GM12872 (cell line): ENCODE measurements around the gene FAM20C.

Source experiments
- TF ChIP-seq, protein P1 (sequence below): IDR thresholded peaks from 3 replicates; pipeline ENCODE4 v1.5.1; 2011; ENCODE audit warnings: low read depth, mild to moderate bottlenecking, low read length, moderate library complexity; ENCODE audit not compliant: insufficient read depth

The FAM20C gene

DNA sequence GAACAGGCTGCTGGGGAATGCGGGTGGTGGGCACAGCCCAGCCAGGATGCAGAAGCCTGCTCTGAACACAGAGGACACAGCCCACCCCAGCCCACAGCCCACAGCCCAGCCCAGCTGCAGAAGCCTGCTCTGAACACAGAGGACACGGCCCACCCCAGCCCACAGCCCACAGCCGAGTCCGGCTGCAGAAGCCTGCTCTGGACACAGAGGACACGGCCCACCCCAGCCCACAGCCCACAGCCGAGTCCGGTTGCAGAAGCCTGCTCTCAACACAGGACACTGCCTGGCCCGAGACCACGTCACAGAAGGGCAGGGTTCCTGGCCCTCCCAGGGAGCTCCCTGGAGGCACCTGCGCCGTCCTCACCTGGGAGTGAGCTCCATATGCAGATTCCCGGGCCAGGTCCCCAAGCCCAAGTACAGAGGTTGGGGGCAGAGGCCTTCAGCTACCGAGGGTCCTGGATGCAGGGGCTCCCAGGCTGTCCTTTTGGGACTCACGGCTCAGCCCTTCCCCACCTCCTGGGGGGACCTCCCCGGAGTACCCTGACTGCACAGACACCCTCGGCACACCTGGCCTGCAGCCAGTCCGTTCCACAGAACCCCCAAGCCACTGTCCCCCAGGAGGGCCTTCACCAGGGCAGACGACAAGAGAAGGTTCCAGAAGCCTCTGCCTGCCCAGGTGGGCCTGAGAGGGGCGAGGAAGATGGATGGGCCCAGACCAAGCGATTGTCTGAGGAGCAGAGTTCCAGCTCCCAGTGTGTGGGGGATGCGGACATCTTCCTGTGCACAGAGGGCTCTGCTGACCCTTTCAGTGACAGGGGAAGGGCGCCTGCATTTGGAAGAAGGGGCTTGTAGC lies 73.9 kb downstream of the FAM20C start:
- TF ChIP-seq, protein P1, sequence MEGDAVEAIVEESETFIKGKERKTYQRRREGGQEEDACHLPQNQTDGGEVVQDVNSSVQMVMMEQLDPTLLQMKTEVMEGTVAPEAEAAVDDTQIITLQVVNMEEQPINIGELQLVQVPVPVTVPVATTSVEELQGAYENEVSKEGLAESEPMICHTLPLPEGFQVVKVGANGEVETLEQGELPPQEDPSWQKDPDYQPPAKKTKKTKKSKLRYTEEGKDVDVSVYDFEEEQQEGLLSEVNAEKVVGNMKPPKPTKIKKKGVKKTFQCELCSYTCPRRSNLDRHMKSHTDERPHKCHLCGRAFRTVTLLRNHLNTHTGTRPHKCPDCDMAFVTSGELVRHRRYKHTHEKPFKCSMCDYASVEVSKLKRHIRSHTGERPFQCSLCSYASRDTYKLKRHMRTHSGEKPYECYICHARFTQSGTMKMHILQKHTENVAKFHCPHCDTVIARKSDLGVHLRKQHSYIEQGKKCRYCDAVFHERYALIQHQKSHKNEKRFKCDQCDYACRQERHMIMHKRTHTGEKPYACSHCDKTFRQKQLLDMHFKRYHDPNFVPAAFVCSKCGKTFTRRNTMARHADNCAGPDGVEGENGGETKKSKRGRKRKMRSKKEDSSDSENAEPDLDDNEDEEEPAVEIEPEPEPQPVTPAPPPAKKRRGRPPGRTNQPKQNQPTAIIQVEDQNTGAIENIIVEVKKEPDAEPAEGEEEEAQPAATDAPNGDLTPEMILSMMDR = no peak

DNA sequence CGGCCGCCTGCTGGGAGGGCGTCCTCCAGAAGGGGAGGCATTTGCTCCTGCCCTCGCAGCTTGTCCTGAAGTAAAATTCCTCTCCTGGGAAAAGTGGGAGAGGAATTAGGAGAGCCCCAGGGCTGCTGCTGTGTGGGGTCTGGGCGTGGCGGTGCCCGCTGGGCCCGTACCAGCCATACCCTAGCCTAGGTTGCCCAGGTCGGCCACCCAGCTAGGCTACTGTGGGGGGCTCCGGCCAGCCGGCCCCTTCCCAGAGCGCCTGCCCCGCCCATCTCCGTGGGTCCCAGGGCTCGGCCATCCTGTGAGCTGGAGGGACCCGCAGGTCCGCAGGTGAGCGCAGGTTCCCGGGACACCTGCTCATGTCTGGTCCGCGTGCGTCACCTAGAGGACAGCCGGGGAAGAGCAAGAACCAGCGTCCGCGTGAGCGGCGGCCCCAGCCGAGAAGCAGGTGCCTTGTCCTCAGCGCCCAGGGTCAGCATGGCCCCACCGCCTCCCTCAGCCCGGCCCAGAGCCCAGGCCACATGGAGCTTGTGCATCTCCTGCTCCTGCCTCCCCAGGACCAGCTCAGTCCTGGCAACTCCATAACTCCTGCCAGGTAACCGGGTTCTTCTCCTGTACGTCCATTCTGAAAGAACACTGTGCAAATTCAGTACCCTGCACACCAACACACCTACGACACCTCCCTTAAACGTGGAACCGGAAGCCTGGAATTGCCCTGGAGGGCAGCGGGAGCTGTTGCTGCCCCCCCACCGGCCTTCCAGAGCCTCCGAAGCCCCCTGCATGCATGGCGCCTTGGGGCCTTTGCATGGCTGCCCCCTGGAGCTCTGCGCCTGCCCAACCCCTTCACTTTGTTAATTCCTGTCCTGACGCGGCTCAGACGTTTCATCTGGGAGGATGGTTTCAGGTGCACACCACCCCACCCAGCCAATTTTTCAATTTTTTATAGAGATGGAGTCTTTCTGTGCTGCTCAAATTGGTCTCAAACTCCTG lies 74.8 kb downstream of the FAM20C start:
- TF ChIP-seq, protein P1 = no peak

DNA sequence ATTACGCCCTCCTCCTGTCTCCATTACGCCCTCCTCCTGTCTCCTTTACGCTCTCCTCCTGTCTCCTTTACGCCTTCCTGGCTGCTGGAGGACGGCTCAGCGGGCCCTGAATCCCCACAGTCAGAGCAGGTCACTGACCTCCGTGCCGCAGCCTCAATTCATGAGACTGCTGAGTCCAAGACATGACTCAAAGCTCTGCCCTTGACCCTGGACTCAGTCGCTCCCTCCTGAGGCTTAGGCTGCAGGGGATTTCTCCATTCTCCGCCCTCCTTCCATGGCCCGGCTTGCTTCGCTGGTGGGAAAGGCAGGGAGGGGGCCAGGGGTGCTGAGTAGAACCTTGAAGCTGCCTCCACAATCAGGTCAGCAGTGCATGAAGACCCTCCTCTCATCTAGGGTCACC lies 76.6 kb downstream of the FAM20C start:
- TF ChIP-seq, protein P1 = no peak

DNA sequence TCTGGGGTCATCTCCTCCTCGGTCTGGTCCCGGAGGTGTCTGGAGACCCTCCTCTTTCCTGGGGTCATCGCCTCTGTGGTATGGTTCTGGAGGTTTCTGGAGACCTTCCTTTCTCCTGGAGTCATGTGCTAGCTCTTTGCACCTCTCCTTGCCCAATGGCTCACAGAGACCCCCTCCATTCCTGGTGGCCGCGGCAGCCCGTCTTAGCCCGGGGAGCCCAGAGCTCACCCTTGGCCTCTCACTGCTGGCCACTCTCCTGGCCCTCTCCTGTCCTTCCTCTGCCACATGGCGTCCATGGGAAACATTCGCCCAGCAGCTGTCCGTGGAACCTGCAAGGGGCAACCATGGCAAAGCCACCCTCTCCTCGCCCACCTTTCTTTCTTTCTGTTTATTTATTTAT lies 77.3 kb downstream of the FAM20C start:
- TF ChIP-seq, protein P1 = no peak

DNA sequence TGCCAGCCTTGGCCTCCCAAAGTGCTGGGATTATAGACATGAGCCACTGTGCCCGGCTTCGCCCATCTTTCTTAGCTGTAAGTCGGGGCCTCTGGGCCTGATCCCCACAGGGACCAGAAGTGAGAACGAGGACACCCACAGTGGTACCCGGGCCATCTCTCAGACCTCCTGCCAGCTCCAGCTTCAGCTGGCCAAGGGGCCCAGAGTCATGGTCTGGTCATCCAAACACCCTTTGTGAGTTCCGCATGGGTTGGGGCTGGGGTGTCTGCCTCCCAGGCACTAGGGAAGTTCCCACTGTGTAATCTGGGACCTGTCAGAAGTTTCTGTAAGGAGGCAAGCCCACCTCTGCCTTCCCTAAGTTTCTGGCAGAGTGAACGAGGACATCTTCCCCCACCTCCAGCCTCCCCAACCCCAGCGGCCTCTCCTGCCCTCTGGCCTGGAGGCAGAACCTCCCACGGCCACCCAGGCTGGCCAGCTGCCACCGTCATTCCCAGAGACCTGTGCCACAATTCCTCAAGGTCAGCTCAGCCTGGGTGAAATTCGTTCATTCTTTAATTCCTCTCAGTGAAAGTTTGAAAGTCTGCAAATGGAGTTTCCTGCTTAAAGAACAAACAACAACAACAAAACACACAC lies 78.1 kb downstream of the FAM20C start:
- TF ChIP-seq, protein P1 = no peak

DNA sequence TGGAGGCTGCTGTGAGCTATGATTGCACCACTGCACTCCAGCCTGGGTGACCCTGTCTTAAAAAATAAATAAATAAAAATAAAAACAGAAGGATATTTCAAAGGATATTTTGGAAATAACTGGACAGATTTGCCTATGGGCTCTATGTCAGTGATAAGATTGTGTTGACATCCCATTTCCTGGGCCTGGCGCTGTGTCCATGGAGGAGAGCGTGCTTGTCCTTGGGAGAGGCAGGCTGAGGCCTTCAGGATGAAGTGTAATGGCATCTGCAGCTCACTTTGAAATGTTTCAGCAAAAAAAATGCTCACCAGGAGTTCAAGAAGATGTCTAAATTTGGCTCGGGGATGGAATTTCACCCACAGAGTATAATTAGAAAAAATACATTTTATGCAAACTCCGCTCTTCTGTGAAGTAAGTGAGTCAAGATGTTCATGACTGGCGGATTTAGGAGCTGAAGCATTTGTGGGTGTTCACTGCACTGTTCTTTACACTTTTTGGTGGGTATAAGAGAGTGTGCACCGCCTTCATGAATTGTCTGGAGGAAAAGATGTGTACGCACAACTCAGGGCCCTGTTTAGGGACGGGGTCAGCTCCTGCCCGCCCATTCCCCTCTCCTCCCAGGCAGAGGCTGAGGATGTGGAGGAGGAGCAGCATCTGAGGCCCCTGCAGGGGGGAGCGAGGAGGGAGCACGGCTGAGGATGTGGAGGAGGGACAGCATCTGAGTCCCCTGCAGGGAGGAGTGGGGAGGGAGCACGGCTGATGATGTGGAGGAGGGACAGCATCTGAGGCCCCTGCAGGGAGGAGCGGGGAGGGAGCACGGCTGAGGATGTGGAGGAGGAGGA lies 79.1 kb downstream of the FAM20C start:
- TF ChIP-seq, protein P1 = no peak
